Lung microvascular endothelial cell (primary cell): ENCODE results near the gene COL4A1. TPM values are rescaled to one million over a fixed set of nuclear protein-coding genes. Genes with fewer than 3 reads are reported as not detected.

Source experiments
- DNase-seq, 2 donors: peaks; one replicate each; pipeline versions ENCODE4 v3.0.0 to v3.0.0-alpha.2; 2010; ENCODE audit warnings: low read depth in 2 of 2
- total RNA-seq: library from RNA; depleted of rRNA; stranded (reverse); fragments of >200 nt; gene quantifications from 2 replicates; pipeline ENCODE4 v1.2.1, GENCODE V29; 2014

The COL4A1 gene
- total RNA-seq, 1 donor from 2014 or later: 836 TPM

GRCh38 chr13:110276553-110276950 lies 30.4 kb downstream of the COL4A1 start:
- no peak for DNase-seq

GRCh38 chr13:110275931-110276552 lies 30.9 kb downstream of the COL4A1 start:
- DNase-seq: no peak

- peak in 1 of 2 donors; percentile 52 for DNase-seq
These were observed 32.3 kb downstream of the COL4A1 start for GRCh38 chr13:110274687-110275086.

- DNase-seq: no peak
These were observed 33.7 kb downstream of the COL4A1 start for GRCh38 chr13:110273254-110273653.

GRCh38 chr13:110272651-110273050 lies 34.3 kb downstream of the COL4A1 start:
- DNase-seq: no peak

GRCh38 chr13:110272227-110272626 lies 34.7 kb downstream of the COL4A1 start:
- DNase-seq: no peak

GRCh38 chr13:110271313-110271712 lies 35.6 kb downstream of the COL4A1 start:
- no peak for DNase-seq

- DNase-seq: no peak
These were observed 36.5 kb downstream of the COL4A1 start for GRCh38 chr13:110270507-110270906.

GRCh38 chr13:110269509-110270185 lies 37.3 kb downstream of the COL4A1 start:
- DNase-seq: no peak

- no peak for DNase-seq
These were observed 38.3 kb downstream of the COL4A1 start for GRCh38 chr13:110268576-110269185.

- no peak for DNase-seq
These were observed 38.9 kb downstream of the COL4A1 start for GRCh38 chr13:110268061-110268460.

- peak; percentile 53 to 59 for DNase-seq
These were observed 40.0 kb downstream of the COL4A1 start for GRCh38 chr13:110266983-110267382.

- DNase-seq: no peak
These were observed 40.5 kb downstream of the COL4A1 start for GRCh38 chr13:110266431-110266809.

GRCh38 chr13:110265682-110266430 lies 41.1 kb downstream of the COL4A1 start:
- peak; percentile 72 for DNase-seq

GRCh38 chr13:110265341-110265681 lies 41.6 kb downstream of the COL4A1 start:
- DNase-seq: peak in 1 of 2 donors; percentile 90

- DNase-seq: no peak
These were observed 42.2 kb downstream of the COL4A1 start for GRCh38 chr13:110264685-110265275.

GRCh38 chr13:110263888-110264287 lies 43.1 kb downstream of the COL4A1 start:
- no peak for DNase-seq

- no peak for DNase-seq
These were observed 43.6 kb downstream of the COL4A1 start for GRCh38 chr13:110263404-110263803.

- DNase-seq: peak; percentile 75 to 80
These were observed 44.3 kb downstream of the COL4A1 start for GRCh38 chr13:110262508-110263291.

- no peak for DNase-seq
These were observed 44.9 kb downstream of the COL4A1 start for GRCh38 chr13:110262082-110262436.
